GM12865 (cell line): ENCODE data around the gene SLC35B2.

Experiments used
- DNase-seq: peaks from one replicate; pipeline ENCODE4 v3.0.0; 2010; ENCODE audit warnings: low read depth
- H3K4me3 ChIP-seq: 2 replicates; pipeline ENCODE4 v1.5.1; 2011; ENCODE audit warnings: mild to moderate bottlenecking, low read depth, low read length, control low read depth
- TF ChIP-seq, protein P1 (sequence below): IDR thresholded peaks from 2 replicates; pipeline ENCODE4 v1.5.1; 2011; ENCODE audit warnings: low read length, control low read depth, low read depth, inconsistent platforms; ENCODE audit not compliant: insufficient read depth; ENCODE audit errors: missing control alignments

Gene SLC35B2

DNA sequence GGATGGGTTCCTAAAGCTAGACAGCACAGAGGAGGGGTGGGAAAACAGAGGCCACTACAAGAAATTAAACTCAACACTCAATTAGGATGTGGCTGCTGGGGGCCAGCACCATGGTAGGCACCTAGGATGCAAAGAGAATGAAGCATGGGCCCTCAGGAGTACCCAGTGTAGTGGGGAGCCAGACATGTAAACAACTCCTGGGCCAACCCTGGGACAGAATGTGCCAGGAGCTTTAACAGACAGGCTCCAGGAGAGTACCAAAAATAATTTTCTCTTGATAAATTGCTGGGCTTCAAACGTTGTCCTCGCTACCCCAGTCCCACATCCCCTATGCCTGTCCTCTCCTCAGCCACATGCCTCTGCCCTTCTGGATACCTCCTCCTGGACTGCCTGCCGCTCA lies 14.6 kb upstream of the SLC35B2 start:
- H3K4me3 ChIP-seq: no peak overlapping the region

DNA sequence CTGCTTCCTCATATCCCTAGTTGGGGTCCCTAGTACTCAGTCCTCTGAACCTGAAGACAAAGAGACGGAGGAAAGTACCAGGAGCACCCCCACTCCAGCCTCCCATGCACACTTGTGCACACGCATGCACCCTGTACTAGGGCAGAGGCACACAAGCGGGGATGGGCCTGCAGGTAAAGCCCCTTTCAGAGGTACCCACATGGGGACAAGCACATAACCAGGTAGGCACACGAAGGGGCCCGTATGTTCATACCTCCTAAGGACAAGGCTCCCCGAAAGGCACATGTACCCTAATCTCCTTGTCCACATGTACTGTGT lies 14.0 kb upstream of the SLC35B2 start:
- no peak for DNase-seq
- TF ChIP-seq, protein P1, sequence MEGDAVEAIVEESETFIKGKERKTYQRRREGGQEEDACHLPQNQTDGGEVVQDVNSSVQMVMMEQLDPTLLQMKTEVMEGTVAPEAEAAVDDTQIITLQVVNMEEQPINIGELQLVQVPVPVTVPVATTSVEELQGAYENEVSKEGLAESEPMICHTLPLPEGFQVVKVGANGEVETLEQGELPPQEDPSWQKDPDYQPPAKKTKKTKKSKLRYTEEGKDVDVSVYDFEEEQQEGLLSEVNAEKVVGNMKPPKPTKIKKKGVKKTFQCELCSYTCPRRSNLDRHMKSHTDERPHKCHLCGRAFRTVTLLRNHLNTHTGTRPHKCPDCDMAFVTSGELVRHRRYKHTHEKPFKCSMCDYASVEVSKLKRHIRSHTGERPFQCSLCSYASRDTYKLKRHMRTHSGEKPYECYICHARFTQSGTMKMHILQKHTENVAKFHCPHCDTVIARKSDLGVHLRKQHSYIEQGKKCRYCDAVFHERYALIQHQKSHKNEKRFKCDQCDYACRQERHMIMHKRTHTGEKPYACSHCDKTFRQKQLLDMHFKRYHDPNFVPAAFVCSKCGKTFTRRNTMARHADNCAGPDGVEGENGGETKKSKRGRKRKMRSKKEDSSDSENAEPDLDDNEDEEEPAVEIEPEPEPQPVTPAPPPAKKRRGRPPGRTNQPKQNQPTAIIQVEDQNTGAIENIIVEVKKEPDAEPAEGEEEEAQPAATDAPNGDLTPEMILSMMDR: no peak
- no peak overlapping the region for H3K4me3 ChIP-seq

More for the DNA sequence above, 14.6 kb upstream of the SLC35B2 start:
- TF ChIP-seq, protein P1: no peak
- DNase-seq: no peak

DNA sequence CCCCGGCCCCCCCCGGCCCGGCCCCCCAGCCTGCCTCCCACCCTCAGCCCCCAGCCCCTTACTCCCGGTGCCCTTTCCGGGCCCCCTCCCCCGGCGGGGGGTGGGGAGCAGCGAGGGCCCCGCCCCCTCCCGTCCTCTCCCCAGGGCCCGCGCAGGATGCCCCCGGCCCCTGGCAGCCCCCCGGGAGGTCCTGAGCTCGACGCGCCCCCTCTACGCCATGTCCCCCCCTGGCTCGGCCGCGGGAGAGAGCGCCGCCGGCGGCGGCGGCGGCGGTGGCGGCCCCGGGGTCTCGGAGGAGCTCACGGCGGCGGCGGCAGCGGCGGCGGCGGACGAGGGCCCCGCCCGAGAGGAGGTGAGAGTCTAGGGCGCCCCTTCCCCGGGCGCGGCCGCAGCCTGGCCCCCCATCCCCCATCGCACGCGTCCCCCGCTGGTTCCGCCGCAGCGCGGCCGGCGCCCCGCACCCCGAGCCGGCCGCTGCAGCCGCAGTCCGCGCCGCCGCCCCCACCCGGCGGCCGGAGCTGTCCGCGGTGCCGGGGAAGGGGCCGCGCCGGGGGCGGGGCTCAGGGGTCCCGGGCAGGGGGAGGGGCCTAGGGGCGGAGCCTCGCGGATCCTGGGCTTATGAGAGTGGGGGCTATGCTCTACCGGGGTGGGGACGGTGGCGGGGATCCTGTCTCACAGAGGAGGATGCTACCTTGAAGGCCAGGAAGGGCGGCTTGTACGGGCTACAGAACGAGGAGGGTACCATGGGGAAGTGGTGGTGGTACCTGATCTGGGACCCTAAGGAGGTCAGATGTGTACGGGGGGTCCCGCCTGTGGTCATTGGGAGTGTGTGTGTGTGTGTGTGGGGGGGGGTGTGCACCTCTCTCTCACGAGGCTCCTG lies 13.4 kb upstream of the SLC35B2 start:
- no peak for DNase-seq

DNA sequence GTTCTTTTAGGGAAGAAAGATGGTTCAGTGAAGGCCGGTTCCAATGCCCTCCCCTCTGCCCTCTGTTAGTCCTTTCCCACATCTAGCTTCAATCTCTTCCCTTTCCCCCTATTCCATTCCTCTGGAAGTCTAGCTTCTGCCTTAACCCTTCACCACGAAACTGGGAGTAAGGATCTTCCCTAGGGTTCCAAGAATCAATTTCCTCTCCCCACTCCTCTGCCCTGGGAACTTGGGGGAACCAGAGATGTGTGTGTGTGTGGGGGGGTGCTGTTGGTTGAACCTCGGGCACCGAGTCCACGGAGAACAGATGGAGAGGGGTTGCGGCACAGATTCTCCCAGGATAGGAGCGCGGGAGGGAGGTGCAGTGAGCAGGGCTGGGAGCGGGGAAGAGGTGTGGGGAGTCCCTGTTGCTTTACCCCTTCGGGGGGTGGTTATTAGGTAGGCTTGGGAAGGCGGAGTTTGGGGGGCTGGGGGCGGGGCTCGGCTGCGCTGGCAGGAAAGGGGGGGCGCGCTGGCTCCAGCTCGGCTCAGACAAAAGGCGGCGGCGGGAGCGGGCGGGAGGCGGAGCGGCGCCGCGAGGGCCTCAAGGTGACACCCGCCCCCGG lies 12.7 kb upstream of the SLC35B2 start, which contains the start of gene TMEM151B:
TSS of gene TMEM151B (plus strand) at position 530 of the 605 bp plus-strand sequence. CDS start 293 bp downstream, outside the sequence.
- TF ChIP-seq, protein P1: no peak
- no peak for DNase-seq
- no peak within 1 kb of the TSS for H3K4me3 ChIP-seq

More for the DNA sequence above, 13.4 kb upstream of the SLC35B2 start:
- TF ChIP-seq, protein P1: no peak
- H3K4me3 ChIP-seq: no peak overlapping the region

DNA sequence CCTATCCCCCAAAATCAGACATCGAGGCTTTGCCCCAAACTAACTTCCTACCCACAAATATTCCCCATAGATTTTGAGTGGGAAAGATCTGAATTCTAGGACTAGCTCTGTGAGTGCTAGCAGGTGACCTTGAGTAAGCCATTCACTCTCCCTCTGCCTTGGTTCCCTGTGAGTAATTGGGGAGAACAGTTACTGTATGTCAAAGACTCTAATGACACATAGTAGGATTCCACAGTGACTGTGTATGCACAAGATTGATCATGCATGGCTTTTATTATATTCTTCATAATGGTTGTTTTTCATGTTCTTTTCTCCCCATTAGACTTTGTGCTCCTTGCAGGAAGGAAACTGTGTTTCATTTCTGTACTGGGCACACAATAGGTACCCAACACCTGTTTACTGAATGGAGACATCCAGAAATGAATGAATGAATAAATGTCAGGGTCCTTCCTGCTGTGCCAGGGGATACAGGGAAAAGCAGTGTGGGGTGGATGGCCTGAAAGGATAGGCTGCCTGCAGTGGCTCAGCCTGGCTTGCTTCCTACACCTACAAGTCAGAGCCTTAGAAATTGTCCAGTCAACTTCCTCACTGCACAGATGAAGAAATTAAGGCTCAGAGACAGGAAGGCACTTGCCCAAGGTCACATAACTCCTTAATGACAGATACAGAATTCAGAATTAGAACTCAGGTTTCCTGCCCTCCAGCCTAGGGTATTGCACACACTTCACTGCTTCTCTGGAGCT lies 12.0 kb upstream of the SLC35B2 start:
- H3K4me3 ChIP-seq: no peak overlapping the region
- TF ChIP-seq, protein P1: no peak
- DNase-seq: no peak

DNA sequence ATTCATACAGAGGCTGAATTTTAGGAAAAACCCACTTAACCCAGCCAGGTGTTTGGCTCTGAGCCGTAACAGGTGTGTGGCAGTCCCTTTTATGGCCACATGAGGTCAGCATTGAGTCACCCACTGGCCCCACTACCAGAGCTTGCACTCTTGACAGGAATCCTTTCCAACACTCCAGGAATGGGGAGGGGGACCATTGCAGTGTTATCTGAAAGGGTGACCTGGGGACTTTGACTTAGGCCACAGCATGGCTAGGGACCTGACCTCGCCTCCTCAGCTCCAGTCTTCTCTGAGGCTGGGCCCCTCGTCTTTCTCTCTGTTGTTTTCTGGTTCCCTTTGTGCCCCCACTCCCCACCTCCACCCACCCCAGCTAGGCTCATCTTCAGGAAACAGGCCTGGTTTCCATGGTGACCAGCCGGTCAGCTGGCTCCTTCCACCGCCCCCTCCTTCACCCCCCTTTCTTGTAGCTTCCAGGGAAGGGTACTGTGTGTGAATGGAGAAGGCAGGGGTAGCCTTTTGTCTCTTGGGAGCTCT lies 10.8 kb upstream of the SLC35B2 start:
- no peak overlapping the region for H3K4me3 ChIP-seq
- TF ChIP-seq, protein P1: peak; percentile 95
- DNase-seq: peak; percentile 73
